HUES6 (cell line): Measurements from ENCODE around the gene SMURF2.

Experiments used
- H3K27ac ChIP-seq: 2 replicates; pipeline ENCODE4 v1.7.0; 2013; ENCODE audit warnings: low read depth, mild to moderate bottlenecking, low read length, inconsistent platforms
- H3K27me3 ChIP-seq: 2 replicates; pipeline ENCODE4 v1.6.1; 2013; ENCODE audit warnings: low read length; ENCODE audit not compliant: control insufficient read depth, insufficient read depth
- H3K36me3 ChIP-seq: 2 replicates; pipeline ENCODE4 v1.6.1; 2013; ENCODE audit warnings: low read length; ENCODE audit not compliant: control insufficient read depth, insufficient read depth
- H3K4me1 ChIP-seq: 2 replicates; pipeline ENCODE4 v1.6.1; 2013; ENCODE audit warnings: low read length; ENCODE audit not compliant: control insufficient read depth, insufficient read depth
- H3K4me3 ChIP-seq: 2 replicates; pipeline ENCODE4 v1.5.1; 2013; ENCODE audit warnings: low read depth, low read length
- H3K9ac ChIP-seq: one replicate; pipeline ENCODE4 v1.6.1; 2013; ENCODE audit warnings: mild to moderate bottlenecking, low read length
- H3K9me3 ChIP-seq: 2 replicates; pipeline ENCODE4 v1.6.1; 2013; ENCODE audit warnings: low read depth, low read length; ENCODE audit not compliant: control insufficient read depth, insufficient read depth

SMURF2 gene

DNA sequence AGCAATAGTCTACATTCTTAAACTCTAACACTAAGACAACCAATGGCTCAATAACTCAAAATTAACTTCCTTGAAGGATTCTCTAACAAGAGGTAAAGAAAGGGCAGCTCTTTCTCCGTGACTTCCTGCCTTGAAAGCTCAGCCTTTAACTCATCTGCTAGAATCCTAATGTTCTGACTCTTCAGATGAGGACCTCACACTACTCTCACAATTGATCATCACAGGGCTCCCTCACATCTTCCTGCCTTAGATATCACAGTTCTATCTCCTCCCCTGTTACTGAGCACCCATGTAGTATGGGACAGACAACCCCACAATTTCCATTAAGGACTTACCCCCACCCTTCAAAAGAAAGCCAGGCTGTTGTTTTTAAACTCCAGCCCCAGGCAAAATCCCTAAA is 33.5 kb downstream of the SMURF2 start:
- Histone ChIP-seq H3K4me3 (no peak overlapping the region), H3K9ac (no peak overlapping the region), H3K27ac (no peak overlapping the region), H3K27me3 (no peaks in the 10 kb centered on the region), H3K4me1 (no peaks in the 10 kb centered on the region), H3K36me3 (no peaks in the 10 kb centered on the region), H3K9me3 (no peaks in the 10 kb centered on the region)

- H3K27ac ChIP-seq: no peak overlapping the region
- no peaks in the 10 kb centered on the region for H3K27me3 ChIP-seq
- no peak overlapping the region for H3K4me3 ChIP-seq
- H3K9me3 ChIP-seq: no peaks in the 10 kb centered on the region
- no peaks in the 10 kb centered on the region for H3K4me1 ChIP-seq
- H3K9ac ChIP-seq: no peak overlapping the region
- H3K36me3 ChIP-seq: no peaks in the 10 kb centered on the region
Observed at GRCh38 chr17:64627797-64628196, 34.3 kb downstream of the SMURF2 start.

DNA sequence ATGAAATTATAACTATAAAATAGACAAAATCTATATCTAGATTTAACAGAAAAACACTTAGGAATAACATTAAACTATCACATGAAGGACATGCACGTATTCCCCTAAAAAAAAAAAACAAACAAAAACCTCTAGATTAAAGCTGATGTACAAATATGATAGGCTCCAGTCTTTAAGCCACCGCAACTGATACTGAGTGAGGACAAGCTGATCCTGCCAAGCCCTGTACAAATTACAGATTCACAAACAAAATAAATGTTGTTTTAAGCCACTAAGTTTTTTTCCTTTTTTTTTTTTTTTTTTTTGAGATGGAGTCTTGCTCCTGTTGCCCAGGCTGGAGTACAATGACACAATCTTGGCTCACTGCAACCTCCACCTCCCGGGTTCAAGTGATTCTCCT is 35.3 kb downstream of the SMURF2 start:
- no peak overlapping the region for H3K4me3 ChIP-seq
- no peaks in the 10 kb centered on the region for H3K36me3 ChIP-seq
- no peak overlapping the region for H3K27ac ChIP-seq
- H3K4me1 ChIP-seq: no peaks in the 10 kb centered on the region
- no peaks in the 10 kb centered on the region for H3K27me3 ChIP-seq
- no peak overlapping the region for H3K9ac ChIP-seq
- no peaks in the 10 kb centered on the region for H3K9me3 ChIP-seq

DNA sequence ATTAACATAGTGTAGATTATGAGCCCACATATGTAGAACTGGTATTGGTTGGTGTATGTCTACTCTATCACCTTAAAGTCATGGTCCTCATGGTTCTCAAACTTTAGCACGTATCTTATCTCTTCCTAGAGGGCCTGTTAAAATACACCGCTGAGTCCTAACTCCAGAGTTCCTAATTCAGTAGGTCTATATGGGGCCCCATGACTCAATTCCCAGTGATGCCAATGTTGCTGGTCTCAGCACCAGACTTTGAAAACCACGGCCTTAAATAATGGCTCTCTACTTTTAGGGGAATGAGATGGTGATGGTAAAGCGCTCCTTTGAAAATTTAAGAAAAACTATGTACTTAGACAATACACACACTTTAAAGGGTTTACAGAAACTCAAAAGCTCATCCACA is 36.6 kb downstream of the SMURF2 start:
- Histone ChIP-seq H3K9me3 (no peaks in the 10 kb centered on the region), H3K9ac (no peak overlapping the region), H3K4me1 (no peaks in the 10 kb centered on the region), H3K27ac (no peak overlapping the region), H3K27me3 (no peaks in the 10 kb centered on the region), H3K4me3 (no peak overlapping the region), H3K36me3 (no peaks in the 10 kb centered on the region)

DNA sequence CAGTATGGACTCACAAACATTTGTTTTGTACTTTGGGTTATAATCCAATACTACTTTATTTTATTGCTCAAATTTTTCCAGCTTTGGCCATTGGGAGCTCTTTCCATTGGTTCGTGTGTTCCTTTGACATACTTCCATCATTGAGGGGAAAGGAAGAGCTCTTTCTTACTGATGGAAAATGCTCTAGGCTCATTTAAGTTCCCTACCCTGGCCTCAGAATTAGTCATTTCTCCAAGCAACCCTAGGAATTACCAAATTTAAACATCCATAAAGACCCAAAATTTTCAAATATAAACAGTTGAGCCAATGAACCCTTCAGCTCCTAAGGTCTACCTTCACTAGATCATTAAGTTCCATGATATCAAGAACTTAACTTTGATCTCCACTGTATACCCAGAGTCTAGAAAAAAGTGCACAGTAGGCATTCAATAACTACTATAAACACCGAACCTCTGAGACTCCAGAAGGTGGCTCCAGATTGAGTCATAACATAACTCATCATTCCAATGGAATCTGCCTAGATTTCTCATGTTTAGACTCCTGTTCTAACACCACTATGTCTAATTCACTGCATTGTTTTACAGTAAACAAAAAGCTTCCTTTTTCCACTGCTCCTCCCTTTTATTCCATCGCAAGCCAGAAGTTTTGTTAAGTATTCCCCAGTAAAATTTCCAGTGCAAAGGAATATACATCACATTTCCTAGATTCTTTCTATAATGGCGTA is 39.0 kb downstream of the SMURF2 start:
- H3K4me1 ChIP-seq: no peaks in the 10 kb centered on the region
- no peak overlapping the region for H3K4me3 ChIP-seq
- no peak overlapping the region for H3K9ac ChIP-seq
- H3K27ac ChIP-seq: no peak overlapping the region
- no peaks in the 10 kb centered on the region for H3K27me3 ChIP-seq
- no peaks in the 10 kb centered on the region for H3K36me3 ChIP-seq
- no peaks in the 10 kb centered on the region for H3K9me3 ChIP-seq

DNA sequence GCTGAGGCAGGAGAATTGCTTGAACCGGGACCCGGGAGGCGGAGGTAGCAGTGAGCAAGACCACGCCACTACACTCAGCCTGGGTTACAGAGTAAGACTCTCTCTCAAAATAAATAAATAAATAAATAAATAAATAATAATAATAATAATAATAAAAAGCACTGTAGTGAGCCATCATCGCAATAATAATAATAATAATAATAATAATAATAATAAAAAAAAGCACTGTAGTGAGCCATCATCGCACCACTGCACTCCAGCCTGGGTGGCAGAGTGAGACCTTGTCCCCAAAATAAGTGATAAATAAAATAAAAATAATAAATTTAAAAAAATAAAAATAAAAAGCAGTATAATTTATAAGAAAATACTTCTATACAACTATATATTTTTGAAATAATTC is 40.3 kb downstream of the SMURF2 start:
- H3K27ac ChIP-seq: no peak overlapping the region
- no peak overlapping the region for H3K4me3 ChIP-seq
- no peak overlapping the region for H3K9ac ChIP-seq
- H3K4me1 ChIP-seq: no peaks in the 10 kb centered on the region
- H3K36me3 ChIP-seq: no peaks in the 10 kb centered on the region
- H3K27me3 ChIP-seq: no peaks in the 10 kb centered on the region
- H3K9me3 ChIP-seq: no peaks in the 10 kb centered on the region

GRCh38 chr17:64618848-64619247 is 43.3 kb downstream of the SMURF2 start:
- Histone ChIP-seq H3K27ac (no peak overlapping the region), H3K36me3 (no peaks in the 10 kb centered on the region)

GRCh38 chr17:64617125-64617780 is 44.9 kb downstream of the SMURF2 start:
- Histone ChIP-seq H3K9me3 (no peaks in the 10 kb centered on the region), H3K4me3 (no peak overlapping the region), H3K27me3 (no peaks in the 10 kb centered on the region), H3K4me1 (no peaks in the 10 kb centered on the region), H3K36me3 (no peaks in the 10 kb centered on the region), H3K9ac (no peak overlapping the region), H3K27ac (no peak overlapping the region)

More at GRCh38 chr17:64618848-64619247, 43.3 kb downstream of the SMURF2 start:
- Histone ChIP-seq H3K9ac (no peak overlapping the region), H3K27me3 (no peaks in the 10 kb centered on the region), H3K9me3 (no peaks in the 10 kb centered on the region), H3K4me3 (no peak overlapping the region), H3K4me1 (no peaks in the 10 kb centered on the region)

DNA sequence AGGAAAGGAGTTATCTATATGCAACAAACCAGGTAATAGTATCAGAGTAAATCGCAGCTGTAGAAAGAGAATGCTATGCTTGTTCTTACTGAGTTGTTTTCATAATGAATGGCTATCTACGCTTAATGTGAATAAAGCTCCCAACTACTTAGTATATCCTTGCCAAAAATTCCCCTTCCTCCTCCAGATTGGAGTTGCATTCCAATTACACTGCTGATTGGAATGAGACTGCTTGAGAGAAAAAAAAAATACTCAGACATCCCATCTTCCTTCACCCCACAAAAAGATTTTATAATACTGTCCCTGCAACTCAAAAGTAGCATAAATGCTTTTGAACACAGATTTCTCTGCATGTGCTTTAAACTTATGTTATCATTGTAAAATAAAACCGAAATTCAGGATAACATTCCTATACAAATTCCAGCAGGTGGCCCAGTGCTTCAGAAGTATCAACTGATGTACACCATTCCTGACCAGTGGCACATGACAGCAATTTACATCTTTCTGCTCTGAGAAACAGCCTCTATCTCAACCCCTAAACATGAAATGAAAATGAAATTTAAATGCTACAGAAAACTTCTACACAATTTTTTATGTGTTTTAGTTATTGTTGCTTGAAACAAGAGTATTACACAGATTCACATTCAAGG is 47.0 kb downstream of the SMURF2 start:
- no peaks in the 10 kb centered on the region for H3K36me3 ChIP-seq
- H3K4me1 ChIP-seq: no peaks in the 10 kb centered on the region
- H3K27me3 ChIP-seq: no peaks in the 10 kb centered on the region
- no peak overlapping the region for H3K9ac ChIP-seq
- no peak overlapping the region for H3K4me3 ChIP-seq
- H3K9me3 ChIP-seq: no peaks in the 10 kb centered on the region
- no peak overlapping the region for H3K27ac ChIP-seq

DNA sequence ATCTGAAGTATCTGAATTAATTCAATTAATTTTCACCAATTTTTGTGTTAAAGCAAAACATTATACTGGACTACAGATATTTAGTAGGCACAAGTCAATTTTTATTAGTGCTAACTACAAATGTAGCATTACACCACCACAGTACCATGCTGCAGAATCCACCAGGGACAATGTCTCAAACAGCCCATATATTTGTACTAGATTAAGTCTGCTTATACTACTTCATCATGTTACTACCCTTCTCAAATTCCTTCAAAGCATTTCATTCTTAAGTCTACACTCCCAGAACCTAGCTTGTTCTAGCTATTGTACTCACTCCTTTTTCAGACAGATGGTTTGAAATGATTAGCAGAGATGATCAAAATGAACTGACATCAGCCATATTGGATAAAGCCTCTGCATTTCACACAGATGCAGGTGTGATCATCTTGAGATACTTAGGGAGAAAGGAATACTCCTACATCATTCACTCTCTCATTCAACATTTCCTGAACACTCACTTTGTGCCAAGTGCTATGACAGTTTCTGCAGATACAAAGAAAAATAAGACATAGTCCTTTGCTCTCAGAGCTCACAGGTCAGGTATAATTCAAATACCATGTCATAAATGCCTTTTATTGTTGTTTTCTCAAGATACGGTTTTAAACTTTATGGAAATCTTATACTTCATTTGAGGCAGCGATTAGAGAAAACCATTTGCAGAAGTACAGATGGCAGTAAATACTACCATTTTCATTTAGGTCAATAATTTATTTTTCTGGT is 47.7 kb downstream of the SMURF2 start:
- Histone ChIP-seq H3K27ac (no peak overlapping the region), H3K9ac (no peak overlapping the region), H3K36me3 (no peaks in the 10 kb centered on the region), H3K27me3 (no peaks in the 10 kb centered on the region), H3K4me3 (no peak overlapping the region), H3K4me1 (no peaks in the 10 kb centered on the region), H3K9me3 (no peaks in the 10 kb centered on the region)

DNA sequence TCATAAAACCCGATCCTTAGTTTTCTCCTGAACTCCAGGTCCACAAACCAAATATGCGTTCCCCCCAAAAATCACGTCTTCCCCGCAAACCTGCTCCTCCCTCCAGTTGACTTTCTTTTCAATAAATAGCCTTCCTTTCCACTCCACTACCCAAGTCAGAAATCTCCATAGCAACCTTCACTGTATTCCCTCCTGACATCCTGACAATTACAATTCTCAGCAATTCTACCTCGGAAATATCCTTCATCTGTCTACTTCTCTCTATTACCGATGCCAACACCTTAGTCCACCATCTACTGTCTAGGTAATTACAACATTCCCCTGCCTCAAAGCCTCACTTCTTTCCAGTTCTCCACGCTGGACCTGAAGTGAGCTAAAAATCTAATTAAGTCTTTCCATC is 50.7 kb downstream of the SMURF2 start:
- no peak overlapping the region for H3K4me3 ChIP-seq
- no peaks in the 10 kb centered on the region for H3K9me3 ChIP-seq
- H3K4me1 ChIP-seq: no peaks in the 10 kb centered on the region
- H3K27me3 ChIP-seq: no peaks in the 10 kb centered on the region
- H3K9ac ChIP-seq: no peak overlapping the region
- no peaks in the 10 kb centered on the region for H3K36me3 ChIP-seq
- no peak overlapping the region for H3K27ac ChIP-seq
